ENCODE data around the gene FRMD8. TPM values are rescaled to one million over a fixed set of nuclear protein-coding genes. Genes with fewer than 3 reads are reported as not detected.

Gene FRMD8
- total and polyA plus RNA-seq, 2 of the 8 experiments (the other 6 are each of a cell fraction or from before 2014, with no cell fraction given): 15.0 to 19.2 TPM

DNA sequence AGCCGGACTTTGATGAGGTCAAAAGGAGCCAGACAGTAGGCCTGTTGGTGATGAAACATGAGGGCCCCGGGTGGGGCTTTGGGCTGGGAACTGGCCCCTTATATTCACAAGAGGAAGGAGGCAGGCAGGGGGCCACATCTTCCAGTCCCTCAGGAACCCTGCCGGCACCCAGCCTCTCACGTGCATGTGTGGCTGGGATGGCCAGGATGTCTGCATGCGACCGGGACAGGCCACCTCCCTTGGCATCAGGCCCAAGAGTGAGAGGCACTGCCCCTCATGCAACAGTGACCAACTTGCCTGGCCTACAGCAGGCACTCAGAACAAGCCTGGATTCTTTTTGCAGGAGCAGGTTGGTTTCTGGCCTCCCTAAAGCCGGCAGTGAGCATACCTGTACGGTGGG is 9.4 kb upstream of the FRMD8 start (continued):
- TF ChIP-seq, protein P1, sequence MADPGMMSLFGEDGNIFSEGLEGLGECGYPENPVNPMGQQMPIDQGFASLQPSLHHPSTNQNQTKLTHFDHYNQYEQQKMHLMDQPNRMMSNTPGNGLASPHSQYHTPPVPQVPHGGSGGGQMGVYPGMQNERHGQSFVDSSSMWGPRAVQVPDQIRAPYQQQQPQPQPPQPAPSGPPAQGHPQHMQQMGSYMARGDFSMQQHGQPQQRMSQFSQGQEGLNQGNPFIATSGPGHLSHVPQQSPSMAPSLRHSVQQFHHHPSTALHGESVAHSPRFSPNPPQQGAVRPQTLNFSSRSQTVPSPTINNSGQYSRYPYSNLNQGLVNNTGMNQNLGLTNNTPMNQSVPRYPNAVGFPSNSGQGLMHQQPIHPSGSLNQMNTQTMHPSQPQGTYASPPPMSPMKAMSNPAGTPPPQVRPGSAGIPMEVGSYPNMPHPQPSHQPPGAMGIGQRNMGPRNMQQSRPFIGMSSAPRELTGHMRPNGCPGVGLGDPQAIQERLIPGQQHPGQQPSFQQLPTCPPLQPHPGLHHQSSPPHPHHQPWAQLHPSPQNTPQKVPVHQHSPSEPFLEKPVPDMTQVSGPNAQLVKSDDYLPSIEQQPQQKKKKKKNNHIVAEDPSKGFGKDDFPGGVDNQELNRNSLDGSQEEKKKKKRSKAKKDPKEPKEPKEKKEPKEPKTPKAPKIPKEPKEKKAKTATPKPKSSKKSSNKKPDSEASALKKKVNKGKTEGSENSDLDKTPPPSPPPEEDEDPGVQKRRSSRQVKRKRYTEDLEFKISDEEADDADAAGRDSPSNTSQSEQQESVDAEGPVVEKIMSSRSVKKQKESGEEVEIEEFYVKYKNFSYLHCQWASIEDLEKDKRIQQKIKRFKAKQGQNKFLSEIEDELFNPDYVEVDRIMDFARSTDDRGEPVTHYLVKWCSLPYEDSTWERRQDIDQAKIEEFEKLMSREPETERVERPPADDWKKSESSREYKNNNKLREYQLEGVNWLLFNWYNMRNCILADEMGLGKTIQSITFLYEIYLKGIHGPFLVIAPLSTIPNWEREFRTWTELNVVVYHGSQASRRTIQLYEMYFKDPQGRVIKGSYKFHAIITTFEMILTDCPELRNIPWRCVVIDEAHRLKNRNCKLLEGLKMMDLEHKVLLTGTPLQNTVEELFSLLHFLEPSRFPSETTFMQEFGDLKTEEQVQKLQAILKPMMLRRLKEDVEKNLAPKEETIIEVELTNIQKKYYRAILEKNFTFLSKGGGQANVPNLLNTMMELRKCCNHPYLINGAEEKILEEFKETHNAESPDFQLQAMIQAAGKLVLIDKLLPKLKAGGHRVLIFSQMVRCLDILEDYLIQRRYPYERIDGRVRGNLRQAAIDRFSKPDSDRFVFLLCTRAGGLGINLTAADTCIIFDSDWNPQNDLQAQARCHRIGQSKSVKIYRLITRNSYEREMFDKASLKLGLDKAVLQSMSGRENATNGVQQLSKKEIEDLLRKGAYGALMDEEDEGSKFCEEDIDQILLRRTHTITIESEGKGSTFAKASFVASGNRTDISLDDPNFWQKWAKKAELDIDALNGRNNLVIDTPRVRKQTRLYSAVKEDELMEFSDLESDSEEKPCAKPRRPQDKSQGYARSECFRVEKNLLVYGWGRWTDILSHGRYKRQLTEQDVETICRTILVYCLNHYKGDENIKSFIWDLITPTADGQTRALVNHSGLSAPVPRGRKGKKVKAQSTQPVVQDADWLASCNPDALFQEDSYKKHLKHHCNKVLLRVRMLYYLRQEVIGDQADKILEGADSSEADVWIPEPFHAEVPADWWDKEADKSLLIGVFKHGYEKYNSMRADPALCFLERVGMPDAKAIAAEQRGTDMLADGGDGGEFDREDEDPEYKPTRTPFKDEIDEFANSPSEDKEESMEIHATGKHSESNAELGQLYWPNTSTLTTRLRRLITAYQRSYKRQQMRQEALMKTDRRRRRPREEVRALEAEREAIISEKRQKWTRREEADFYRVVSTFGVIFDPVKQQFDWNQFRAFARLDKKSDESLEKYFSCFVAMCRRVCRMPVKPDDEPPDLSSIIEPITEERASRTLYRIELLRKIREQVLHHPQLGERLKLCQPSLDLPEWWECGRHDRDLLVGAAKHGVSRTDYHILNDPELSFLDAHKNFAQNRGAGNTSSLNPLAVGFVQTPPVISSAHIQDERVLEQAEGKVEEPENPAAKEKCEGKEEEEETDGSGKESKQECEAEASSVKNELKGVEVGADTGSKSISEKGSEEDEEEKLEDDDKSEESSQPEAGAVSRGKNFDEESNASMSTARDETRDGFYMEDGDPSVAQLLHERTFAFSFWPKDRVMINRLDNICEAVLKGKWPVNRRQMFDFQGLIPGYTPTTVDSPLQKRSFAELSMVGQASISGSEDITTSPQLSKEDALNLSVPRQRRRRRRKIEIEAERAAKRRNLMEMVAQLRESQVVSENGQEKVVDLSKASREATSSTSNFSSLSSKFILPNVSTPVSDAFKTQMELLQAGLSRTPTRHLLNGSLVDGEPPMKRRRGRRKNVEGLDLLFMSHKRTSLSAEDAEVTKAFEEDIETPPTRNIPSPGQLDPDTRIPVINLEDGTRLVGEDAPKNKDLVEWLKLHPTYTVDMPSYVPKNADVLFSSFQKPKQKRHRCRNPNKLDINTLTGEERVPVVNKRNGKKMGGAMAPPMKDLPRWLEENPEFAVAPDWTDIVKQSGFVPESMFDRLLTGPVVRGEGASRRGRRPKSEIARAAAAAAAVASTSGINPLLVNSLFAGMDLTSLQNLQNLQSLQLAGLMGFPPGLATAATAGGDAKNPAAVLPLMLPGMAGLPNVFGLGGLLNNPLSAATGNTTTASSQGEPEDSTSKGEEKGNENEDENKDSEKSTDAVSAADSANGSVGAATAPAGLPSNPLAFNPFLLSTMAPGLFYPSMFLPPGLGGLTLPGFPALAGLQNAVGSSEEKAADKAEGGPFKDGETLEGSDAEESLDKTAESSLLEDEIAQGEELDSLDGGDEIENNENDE (IDR thresholded peaks at IDR 0.05; ENCODE audit: insufficient replicate concordance, low read length): no peak
- no peak for TF ChIP-seq MAFK (IDR thresholded peaks at IDR 0.05; ENCODE audit: low read depth, low read length)
- TF ChIP-seq ZNF274 (IDR thresholded peaks at IDR 0.05; ENCODE audit: borderline replicate concordance, extremely low read depth, low read length): no peak
- TF ChIP-seq POU5F1 (IDR thresholded peaks at IDR 0.05; ENCODE audit: low read depth, low read length): no peak
- TF ChIP-seq TBP (IDR thresholded peaks at IDR 0.05; ENCODE audit: low read depth, low read length): no peak
- TF ChIP-seq GTF2F1 (IDR thresholded peaks at IDR 0.05; ENCODE audit: borderline replicate concordance, low read depth, low read length): no peak
- TF ChIP-seq RFX5 (IDR thresholded peaks at IDR 0.05; ENCODE audit: borderline replicate concordance, low read depth, low read length): no peak
- TF ChIP-seq, protein P2, sequence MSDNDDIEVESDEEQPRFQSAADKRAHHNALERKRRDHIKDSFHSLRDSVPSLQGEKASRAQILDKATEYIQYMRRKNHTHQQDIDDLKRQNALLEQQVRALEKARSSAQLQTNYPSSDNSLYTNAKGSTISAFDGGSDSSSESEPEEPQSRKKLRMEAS (IDR thresholded peaks at IDR 0.05): no peak
- TF ChIP-seq EGR1 (IDR thresholded peaks at IDR 0.05; ENCODE audit: borderline replicate concordance, low read depth, low read length): no peak
- no peak for TF ChIP-seq CEBPB (IDR thresholded peaks at IDR 0.05; ENCODE audit: low read depth, low read length)
- TF ChIP-seq TEAD4 (IDR thresholded peaks at IDR 0.05; ENCODE audit: low read depth, low read length): no peak

Data from H1 (cell line).